Measurements from ENCODE around the gene ZNF622. TPM values are rescaled to one million over a fixed set of nuclear protein-coding genes. Genes with fewer than 3 reads are reported as not detected.
"Not testable (repeated sequence)": the region's sequence is repeated elsewhere in the genome, so short reads cannot be mapped to it uniquely, and the experiment has no call there.

The ZNF622 gene
- total and polyA plus RNA-seq, 2 donors (not counting 3 experiments of a cell fraction or from before 2014, with no cell fraction given) = 10.0 to 26.6 TPM

- BruUV-seq (replicated peaks) = no TSS peak
- dilution Hi-C loops (cut with MboI; ENCODE audit: extremely low pct_ligation_motif_present, low sequenced_read_pairs) = no loop called here
- Histone ChIP-seq H2AFZ (ENCODE audit: low read depth, low read length) (no peak overlapping the region), H3K4me1 (ENCODE audit: control insufficient read depth, extremely low read depth, insufficient read depth, low read length) (no peaks in the 10 kb centered on the region), H3K79me2 (ENCODE audit: control insufficient read depth, insufficient read depth, low read length) (no peaks in the 10 kb centered on the region), H3K4me3 (replicated peaks in 1 of 3; ENCODE audit: insufficient read depth in 1 of 3, low read depth in 1 of 3, low read length in 3 of 3) (no peak overlapping the region), H3K27ac (ENCODE audit: insufficient read depth, low read depth, low read length) (no peak overlapping the region), H3K4me2 (ENCODE audit: insufficient read depth, low read length) (no peak overlapping the region), H3K9me3 (replicated peaks; ENCODE audit: control insufficient read depth, insufficient read depth, low read length) (no peaks in the 10 kb centered on the region), H4K20me1 (replicated peaks; ENCODE audit: control insufficient read depth, extremely low read depth, insufficient read depth, low read length) (no peaks in the 10 kb centered on the region), H3K36me3 (ENCODE audit: control insufficient read depth in 2 of 2, extremely low read depth in 1 of 2, insufficient read depth in 2 of 2, low read length in 2 of 2) (no peaks in the 10 kb centered on the region), H3K9ac (replicated peaks; ENCODE audit: extremely low read depth, insufficient read depth, low read length) (no peak overlapping the region), H3K27me3 (ENCODE audit: control insufficient read depth in 2 of 2, insufficient read depth in 2 of 2, low read length in 2 of 2) (peaks cover 1 to 2% of the 10 kb centered on the region in 2 experiments), H3K9me1 (replicated peaks; ENCODE audit: control insufficient read depth, extremely low read depth, insufficient read depth, low read length) (no peaks in the 10 kb centered on the region)
- ChIA-PET CTCF (no interaction called here), POLR2A (interaction anchor here (0.7 kb wide), 1 partner anchor 21 kb away, joined by 3 read pairs; no protein-coding TSS in a partner anchor)
- DNase-seq (ENCODE audit: low read depth, low spot score) = no peak
- intact Hi-C loops (cut with micrococcal nuclease) = no loop called here
- TF ChIP-seq POLR2AphosphoS5 (IDR thresholded peaks at IDR 0.05; ENCODE audit: insufficient read depth, low read depth, low read length) = no peak
- no peak for TF ChIP-seq EZH2 (IDR thresholded peaks at IDR 0.05; ENCODE audit: borderline replicate concordance, low read depth, low read length, severe bottlenecking)
- FAIRE-seq = no peak
Measured at GRCh38 chr5:16477541-16477940, 11.9 kb upstream of the ZNF622 start.

GRCh38 chr5:16476417-16476816, 10.8 kb upstream of the ZNF622 start:
- intact Hi-C loops (cut with micrococcal nuclease); H3K36me3 ChIP-seq (ENCODE audit: control insufficient read depth in 2 of 2, extremely low read depth in 1 of 2, insufficient read depth in 2 of 2, low read length in 2 of 2); H3K79me2 ChIP-seq (ENCODE audit: control insufficient read depth, insufficient read depth, low read length); DNase-seq (ENCODE audit: low read depth, low spot score); H3K4me2 ChIP-seq (ENCODE audit: insufficient read depth, low read length); BruUV-seq (replicated peaks); H3K4me3 ChIP-seq (replicated peaks in 1 of 3; ENCODE audit: insufficient read depth in 1 of 3, low read depth in 1 of 3, low read length in 3 of 3); H3K27me3 ChIP-seq (ENCODE audit: control insufficient read depth in 2 of 2, insufficient read depth in 2 of 2, low read length in 2 of 2); POLR2A ChIA-PET; H3K9me3 ChIP-seq (replicated peaks; ENCODE audit: control insufficient read depth, insufficient read depth, low read length); dilution Hi-C loops (cut with MboI; ENCODE audit: extremely low pct_ligation_motif_present, low sequenced_read_pairs); FAIRE-seq; H2AFZ ChIP-seq (ENCODE audit: low read depth, low read length); H3K27ac ChIP-seq (ENCODE audit: insufficient read depth, low read depth, low read length); H3K9me1 ChIP-seq (replicated peaks; ENCODE audit: control insufficient read depth, extremely low read depth, insufficient read depth, low read length); H3K4me1 ChIP-seq (ENCODE audit: control insufficient read depth, extremely low read depth, insufficient read depth, low read length); H3K9ac ChIP-seq (replicated peaks; ENCODE audit: extremely low read depth, insufficient read depth, low read length); CTCF ChIA-PET; H4K20me1 ChIP-seq (replicated peaks; ENCODE audit: control insufficient read depth, extremely low read depth, insufficient read depth, low read length): not testable (repeated sequence)
